Measurements from ENCODE around the gene PHAX. TPM values are rescaled to one million over a fixed set of nuclear protein-coding genes. Genes with fewer than 3 reads are reported as not detected.

The PHAX gene
- total RNA-seq, 1 donor from 2014 or later: 47.4 TPM

DNA sequence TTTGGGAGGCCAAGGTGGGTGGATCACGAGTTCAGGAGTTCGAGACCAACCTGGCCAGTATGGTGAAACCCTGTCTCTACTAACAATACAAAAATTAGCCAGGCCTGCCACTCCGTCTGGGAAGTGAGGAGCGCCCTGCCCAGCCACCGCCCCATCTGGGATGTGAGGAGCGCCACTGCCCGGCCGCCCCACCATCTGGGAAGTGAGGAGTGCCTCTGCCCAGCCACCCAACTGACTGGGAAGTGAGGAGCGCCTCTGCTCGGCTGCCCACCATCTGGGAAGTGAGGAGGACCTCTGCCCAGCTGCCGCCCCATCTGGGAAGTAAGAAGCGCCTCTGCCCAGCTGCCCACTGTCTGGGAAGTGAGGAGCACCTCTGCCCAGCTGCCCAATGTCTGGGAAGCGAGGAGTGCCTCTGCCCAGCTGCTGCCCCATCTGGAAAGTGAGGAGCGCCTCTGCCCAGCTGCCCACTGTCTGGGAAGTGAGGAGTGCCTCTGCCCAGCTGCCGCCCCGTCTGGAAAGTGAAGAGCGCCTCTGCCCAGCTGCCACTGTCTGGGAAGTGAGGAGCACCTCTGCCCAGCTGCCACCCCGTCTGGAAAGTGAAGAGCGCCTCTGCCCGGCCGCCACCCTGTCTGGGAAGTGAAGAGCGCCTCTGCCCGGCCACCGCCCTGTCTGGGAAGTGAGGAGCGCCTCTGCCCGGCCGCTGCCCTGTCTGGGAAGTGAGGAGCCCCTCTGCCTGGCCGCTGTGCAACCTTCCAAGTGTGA is 11.0 kb upstream of the PHAX start:
- DNase-seq (ENCODE audit: low read depth): no peak
- peaks cover 2% of the 10 kb centered on the region for H3K36me3 ChIP-seq (ENCODE audit: control insufficient read depth, insufficient read depth, low read length)
- TF ChIP-seq, protein P1, sequence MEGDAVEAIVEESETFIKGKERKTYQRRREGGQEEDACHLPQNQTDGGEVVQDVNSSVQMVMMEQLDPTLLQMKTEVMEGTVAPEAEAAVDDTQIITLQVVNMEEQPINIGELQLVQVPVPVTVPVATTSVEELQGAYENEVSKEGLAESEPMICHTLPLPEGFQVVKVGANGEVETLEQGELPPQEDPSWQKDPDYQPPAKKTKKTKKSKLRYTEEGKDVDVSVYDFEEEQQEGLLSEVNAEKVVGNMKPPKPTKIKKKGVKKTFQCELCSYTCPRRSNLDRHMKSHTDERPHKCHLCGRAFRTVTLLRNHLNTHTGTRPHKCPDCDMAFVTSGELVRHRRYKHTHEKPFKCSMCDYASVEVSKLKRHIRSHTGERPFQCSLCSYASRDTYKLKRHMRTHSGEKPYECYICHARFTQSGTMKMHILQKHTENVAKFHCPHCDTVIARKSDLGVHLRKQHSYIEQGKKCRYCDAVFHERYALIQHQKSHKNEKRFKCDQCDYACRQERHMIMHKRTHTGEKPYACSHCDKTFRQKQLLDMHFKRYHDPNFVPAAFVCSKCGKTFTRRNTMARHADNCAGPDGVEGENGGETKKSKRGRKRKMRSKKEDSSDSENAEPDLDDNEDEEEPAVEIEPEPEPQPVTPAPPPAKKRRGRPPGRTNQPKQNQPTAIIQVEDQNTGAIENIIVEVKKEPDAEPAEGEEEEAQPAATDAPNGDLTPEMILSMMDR (IDR thresholded peaks at IDR 0.05; ENCODE audit: insufficient read depth, low read length, poor library complexity, severe bottlenecking): no peak
- no peak overlapping the region for H3K4me3 ChIP-seq (ENCODE audit: low read depth, low read length)
- no peaks in the 10 kb centered on the region for H3K27me3 ChIP-seq (ENCODE audit: control insufficient read depth, insufficient read depth, low read length)

DNA sequence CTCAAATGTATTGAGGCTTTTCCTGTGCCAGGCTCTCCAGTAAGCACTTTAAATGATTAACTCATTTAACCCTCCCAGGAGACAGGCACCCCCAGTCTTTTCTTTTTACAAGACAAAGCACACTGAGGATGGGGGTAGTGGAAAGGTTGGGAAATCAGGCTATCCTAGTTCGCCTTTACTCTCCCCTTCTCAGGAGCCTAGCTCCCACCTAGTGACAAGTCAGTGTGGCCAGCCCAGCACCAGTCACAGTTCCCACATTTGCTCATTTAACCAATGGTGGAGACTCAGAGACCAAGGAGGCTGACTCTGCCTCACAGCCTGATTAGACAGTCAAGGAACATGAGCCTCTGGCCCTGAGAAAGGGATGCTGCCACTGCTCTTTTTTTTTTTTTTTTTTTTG is 9.2 kb upstream of the PHAX start:
- Histone ChIP-seq H3K4me3 (ENCODE audit: low read depth, low read length) (no peak overlapping the region), H3K36me3 (ENCODE audit: control insufficient read depth, insufficient read depth, low read length) (peaks cover 2% of the 10 kb centered on the region), H3K27me3 (ENCODE audit: control insufficient read depth, insufficient read depth, low read length) (no peaks in the 10 kb centered on the region)
- TF ChIP-seq, protein P1 (IDR thresholded peaks at IDR 0.05; ENCODE audit: insufficient read depth, low read length, poor library complexity, severe bottlenecking): no peak
- no peak for DNase-seq (ENCODE audit: low read depth)

DNA sequence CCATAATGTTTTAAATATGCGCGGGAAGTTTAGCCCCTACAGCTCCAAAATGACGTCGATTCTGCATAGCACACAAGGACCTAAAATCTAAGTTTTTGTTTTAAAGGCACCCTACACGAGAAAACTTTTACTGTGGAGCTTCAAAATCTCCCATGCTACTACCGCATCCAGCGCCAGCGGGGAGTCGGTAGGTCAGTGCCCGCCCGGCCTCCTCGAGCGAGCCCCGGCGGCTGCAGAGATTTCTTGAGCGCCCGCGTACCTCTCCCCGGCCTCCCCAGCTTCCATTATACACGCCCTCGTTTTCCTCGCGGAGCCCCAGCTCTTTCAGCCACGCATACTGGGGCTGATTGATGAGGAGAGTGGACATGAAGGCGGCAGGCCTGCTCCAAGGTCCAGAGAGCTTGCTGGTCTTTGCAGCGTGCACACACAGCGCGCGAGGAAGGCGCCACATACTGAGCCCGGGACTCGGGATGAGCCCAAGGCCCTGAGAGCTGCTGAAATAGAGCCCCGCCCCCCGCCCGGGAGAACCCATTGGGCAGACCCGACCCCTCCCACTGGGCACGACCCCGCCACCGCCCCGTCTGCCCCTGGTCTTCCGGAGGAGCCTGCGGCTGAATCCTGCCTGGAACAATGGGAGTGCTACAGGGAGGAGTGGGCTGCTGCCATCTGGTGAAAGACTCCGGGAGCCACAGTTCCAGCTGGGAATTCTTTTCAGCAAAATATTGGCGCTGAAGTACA is 5.8 kb upstream of the PHAX start, which contains the start of gene ALDH7A1:
ALDH7A1 (minus strand) TSS at position 472 of the 738 bp plus-strand sequence; CDS start at position 451, 21 bp downstream.
- DNase-seq (ENCODE audit: low read depth): peak; percentile 81
- peak within 1 kb of the TSS; percentile 72 for H3K4me3 ChIP-seq (ENCODE audit: low read depth, low read length)
- peaks cover 2% of the 10 kb centered on the region for H3K36me3 ChIP-seq (ENCODE audit: control insufficient read depth, insufficient read depth, low read length)
- no peaks in the 10 kb centered on the region for H3K27me3 ChIP-seq (ENCODE audit: control insufficient read depth, insufficient read depth, low read length)
- TF ChIP-seq, protein P1 (IDR thresholded peaks at IDR 0.05; ENCODE audit: insufficient read depth, low read length, poor library complexity, severe bottlenecking): peak; percentile 62

DNA sequence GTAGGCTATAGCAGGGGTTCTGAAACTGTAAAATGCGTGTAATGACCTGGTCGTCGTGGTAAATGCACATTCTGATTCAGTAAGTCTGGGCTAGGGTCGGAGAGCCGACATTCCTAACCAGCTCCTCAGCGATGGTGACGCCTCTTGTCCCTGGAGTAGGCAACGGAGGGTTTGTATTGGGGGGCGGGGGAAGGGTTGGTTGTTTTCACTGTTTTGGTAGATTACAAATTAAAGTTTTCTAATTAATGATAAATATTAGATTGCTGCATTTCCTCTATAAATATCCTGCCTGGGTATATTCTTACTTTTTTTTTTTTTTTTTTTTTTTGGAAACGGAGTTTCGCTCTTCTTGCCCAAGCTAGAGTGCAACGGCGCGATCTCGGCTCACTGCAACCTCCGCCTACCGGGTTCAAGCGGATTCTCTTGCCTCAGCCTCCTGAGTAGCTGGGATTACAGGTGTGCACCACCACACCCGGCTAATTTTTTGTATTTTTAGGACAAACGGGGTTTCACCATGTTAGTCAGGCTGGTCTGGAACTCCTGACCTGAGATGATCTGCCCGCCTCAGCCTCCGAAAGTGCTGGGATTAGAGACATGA is 5.2 kb upstream of the PHAX start:
- DNase-seq (ENCODE audit: low read depth): no peak
- Histone ChIP-seq H3K27me3 (ENCODE audit: control insufficient read depth, insufficient read depth, low read length) (no peaks in the 10 kb centered on the region), H3K4me3 (ENCODE audit: low read depth, low read length) (peak overlapping the region; percentile 72), H3K36me3 (ENCODE audit: control insufficient read depth, insufficient read depth, low read length) (peaks cover 2% of the 10 kb centered on the region)
- TF ChIP-seq, protein P1 (IDR thresholded peaks at IDR 0.05; ENCODE audit: insufficient read depth, low read length, poor library complexity, severe bottlenecking): no peak

DNA sequence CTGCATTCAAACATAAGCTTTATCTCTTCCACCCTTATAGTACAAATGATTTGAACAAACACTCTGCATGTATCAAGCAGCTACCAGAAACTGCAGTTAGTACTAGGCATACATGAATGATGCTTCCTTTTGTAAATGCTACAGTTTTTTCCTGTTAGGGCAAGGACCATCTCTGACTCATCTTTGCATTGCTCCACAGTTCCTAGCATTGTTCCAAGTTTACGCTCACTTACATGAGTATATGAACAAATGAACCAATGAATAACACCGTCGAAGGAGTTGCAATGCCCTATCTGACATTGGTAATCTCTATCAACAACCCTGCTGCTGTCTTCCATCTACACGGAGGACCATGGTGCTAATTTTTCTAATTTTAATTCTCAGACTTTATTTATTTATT is 3.6 kb upstream of the PHAX start:
- Histone ChIP-seq H3K36me3 (ENCODE audit: control insufficient read depth, insufficient read depth, low read length) (no peaks in the 10 kb centered on the region), H3K27me3 (ENCODE audit: control insufficient read depth, insufficient read depth, low read length) (no peaks in the 10 kb centered on the region), H3K4me3 (ENCODE audit: low read depth, low read length) (no peak overlapping the region)
- DNase-seq (ENCODE audit: low read depth): no peak
- TF ChIP-seq, protein P1 (IDR thresholded peaks at IDR 0.05; ENCODE audit: insufficient read depth, low read length, poor library complexity, severe bottlenecking): no peak
